ENCODE data around the gene SETD3. TPM values are rescaled to one million over a fixed set of nuclear protein-coding genes. Genes with fewer than 3 reads are reported as not detected.

The SETD3 gene
- total RNA-seq, 6 experiments from 2014 or later, result 42.1 to 53.9 (median 47.0) TPM

DNA sequence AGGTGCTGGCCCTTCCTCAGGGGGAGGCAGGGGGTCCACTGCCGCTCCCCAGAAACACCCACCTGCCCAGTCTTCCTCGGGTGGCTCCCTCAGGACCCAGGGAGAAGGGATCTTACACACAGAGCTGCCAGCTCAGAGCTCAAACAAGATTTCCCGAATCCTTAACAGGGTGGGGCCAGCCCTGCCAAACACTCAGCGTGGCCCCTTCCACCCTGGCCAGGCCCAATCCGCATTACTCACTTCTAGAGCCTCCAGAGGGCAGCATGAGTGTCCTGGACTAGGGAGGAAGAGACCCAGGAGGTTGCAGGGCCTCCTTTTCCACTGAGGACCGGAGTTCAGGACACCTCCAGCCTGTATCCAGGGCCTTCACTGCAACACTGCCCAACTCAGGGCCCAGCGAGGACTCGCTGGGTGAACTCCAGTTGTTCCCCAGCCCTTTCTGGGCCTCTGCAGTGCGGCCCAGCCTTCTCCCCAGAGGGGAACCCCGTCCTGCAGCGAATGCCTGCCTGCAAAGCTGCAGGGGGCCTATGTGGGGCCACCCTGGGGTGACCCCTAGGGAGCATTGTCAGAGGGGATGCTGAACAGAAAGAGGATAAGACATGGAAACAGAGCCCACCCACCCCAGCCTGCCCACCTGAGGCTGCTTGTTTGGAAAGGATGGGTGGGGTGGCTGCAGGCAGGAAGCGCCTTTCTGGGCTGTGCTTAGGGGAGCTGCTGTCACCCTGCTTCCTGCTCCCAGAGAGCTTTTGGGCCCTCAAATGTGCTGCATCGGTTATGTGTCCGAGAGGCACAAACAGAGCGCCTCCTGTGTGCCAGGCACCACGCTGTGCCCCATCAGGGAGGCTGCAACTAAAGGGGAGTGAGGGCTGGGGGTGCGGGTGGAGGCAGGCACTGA lies 44.4 kb upstream of the SETD3 start:
- DNase-seq, result peak; percentile 49
- H3K4me1 Mint-ChIP-seq (ENCODE audit: low read depth), result peaks cover 54% of the 10 kb centered on the region
- H3K9me3 Mint-ChIP-seq, result no peaks in the 10 kb centered on the region
- peak; percentile 59 for TF ChIP-seq CTCF (IDR thresholded peaks at IDR 0.05)
- no peak overlapping the region for H3K4me3 Mint-ChIP-seq
- H3K36me3 Mint-ChIP-seq (ENCODE audit: low read depth), result no peaks in the 10 kb centered on the region
- H3K27ac Mint-ChIP-seq, result peak overlapping the region; percentile 63; the same call in 1 of the 2 replicates
- H3K27me3 Mint-ChIP-seq (ENCODE audit: insufficient read depth), result no peaks in the 10 kb centered on the region; the same call in none of the 2 replicates

- peaks cover 49% of the 10 kb centered on the region for H3K4me1 Mint-ChIP-seq (ENCODE audit: low read depth)
- peak overlapping the region; percentile 51; the same call in 1 of the 2 replicates for H3K27ac Mint-ChIP-seq
- no peak for DNase-seq
- H3K9me3 Mint-ChIP-seq, result no peaks in the 10 kb centered on the region
- peaks cover 5% of the 10 kb centered on the region; the same call in 1 of the 2 replicates for H3K36me3 Mint-ChIP-seq (ENCODE audit: low read depth)
- no peak overlapping the region for H3K4me3 Mint-ChIP-seq
- no peaks in the 10 kb centered on the region; the same call in none of the 2 replicates for H3K27me3 Mint-ChIP-seq (ENCODE audit: insufficient read depth)
- no peak for TF ChIP-seq CTCF (IDR thresholded peaks at IDR 0.05)
Observed at GRCh38 chr14:99524091-99524661, 43.5 kb upstream of the SETD3 start.

GRCh38 chr14:99523704-99524055 lies 43.0 kb upstream of the SETD3 start:
- no peak for TF ChIP-seq CTCF (IDR thresholded peaks at IDR 0.05)
- no peak for DNase-seq
- Mint-ChIP-seq H3K9me3 (no peaks in the 10 kb centered on the region), H3K4me3 (0 out of 2 replicates have a peak overlapping the region, but pooled peaks have one; percentile 28), H3K36me3 (ENCODE audit: low read depth) (peaks cover 5% of the 10 kb centered on the region; the same call in 1 of the 2 replicates), H3K27me3 (ENCODE audit: insufficient read depth) (no peaks in the 10 kb centered on the region; the same call in none of the 2 replicates), H3K4me1 (ENCODE audit: low read depth) (peaks cover 46% of the 10 kb centered on the region), H3K27ac (peak overlapping the region; percentile 73; the same call in 1 of the 2 replicates)

GRCh38 chr14:99522934-99523703 lies 42.5 kb upstream of the SETD3 start:
- peak overlapping the region; percentile 28; the same call in 1 of the 2 replicates for H3K4me3 Mint-ChIP-seq
- no peaks in the 10 kb centered on the region for H3K9me3 Mint-ChIP-seq
- no peak for TF ChIP-seq CTCF (IDR thresholded peaks at IDR 0.05)
- peaks cover 42% of the 10 kb centered on the region for H3K4me1 Mint-ChIP-seq (ENCODE audit: low read depth)
- H3K27me3 Mint-ChIP-seq (ENCODE audit: insufficient read depth), result no peaks in the 10 kb centered on the region; the same call in 1 of the 2 replicates
- peak; percentile 30 for DNase-seq
- peaks cover 5% of the 10 kb centered on the region; the same call in 1 of the 2 replicates for H3K36me3 Mint-ChIP-seq (ENCODE audit: low read depth)
- peak overlapping the region; percentile 73 for H3K27ac Mint-ChIP-seq

DNA sequence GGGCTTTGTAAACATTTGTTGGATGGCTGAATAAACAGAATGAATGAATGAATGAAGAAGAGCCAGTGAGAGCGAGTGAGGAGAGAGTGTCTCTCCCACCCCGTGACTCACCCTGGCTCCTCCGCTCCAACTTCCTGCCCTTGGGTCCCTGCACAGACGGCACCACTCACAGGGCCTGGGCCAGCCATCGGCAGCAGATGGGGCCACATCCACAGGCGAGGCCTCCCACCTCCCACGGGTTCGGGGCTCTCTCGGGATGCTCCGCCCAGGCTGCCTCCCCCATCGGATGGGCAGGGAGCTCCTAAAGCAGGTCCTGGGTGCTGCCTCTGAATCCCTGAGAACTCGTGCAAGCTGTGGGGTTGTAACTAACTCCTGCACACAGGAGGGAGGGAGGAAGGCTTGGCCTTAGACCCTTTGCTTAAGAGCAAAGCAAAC lies 41.8 kb upstream of the SETD3 start:
- DNase-seq, result peak; percentile 56
- Mint-ChIP-seq H3K36me3 (ENCODE audit: low read depth) (peaks cover 5% of the 10 kb centered on the region; the same call in 1 of the 2 replicates), H3K27me3 (ENCODE audit: insufficient read depth) (no peaks in the 10 kb centered on the region; the same call in 1 of the 2 replicates), H3K9me3 (no peaks in the 10 kb centered on the region), H3K4me1 (ENCODE audit: low read depth) (peaks cover 42% of the 10 kb centered on the region), H3K27ac (peak overlapping the region; percentile 73), H3K4me3 (peak overlapping the region; percentile 24)
- TF ChIP-seq CTCF (IDR thresholded peaks at IDR 0.05), result no peak; the same call in 1 of the 2 replicates

Data from HFFc6 (cell line).